HEK293T (cell line): ENCODE measurements around the gene CNIH3.

Experiments used
- SP1 ChIP-seq: fragments of 450-650 bp; IDR thresholded peaks from 2 replicates; pipeline ENCODE4 v1.6.1; 2017
- SUZ12 ChIP-seq: fragments of 450-650 bp; IDR thresholded peaks from 2 replicates; pipeline ENCODE4 v1.6.1; 2016; ENCODE audit warnings: mild to moderate bottlenecking

GRCh38 chr1:224588515-224588914 is 27.6 kb upstream of the CNIH3 start:
- TF ChIP-seq SP1: no peak
- TF ChIP-seq SUZ12: no peak
